ENCODE results near the gene C12orf76. TPM values are rescaled to one million over a fixed set of nuclear protein-coding genes. Genes with fewer than 3 reads are reported as not detected.
A peak's percentile ranks its signal among the peaks of the same experiment; 100 is the strongest.

C12orf76 gene
- polyA plus RNA-seq, 1 donor (not counting 4 experiments of a cell fraction or from before 2014, with no cell fraction given) = 7.3 TPM

GRCh38 chr12:110047297-110047940, 903 bp downstream of the C12orf76 start:
- Histone ChIP-seq H3K9ac (ENCODE audit: control insufficient read depth, extremely low read depth, insufficient read depth, low read length) (peak overlapping the region; percentile 74), H3K27ac (ENCODE audit: control insufficient read depth, insufficient read depth, low read length) (peak overlapping the region; percentile 40), H3K9me1 (ENCODE audit: control insufficient read depth, extremely low read depth, insufficient read depth, low read length) (no peaks in the 10 kb centered on the region), H3K9me3 (ENCODE audit: control insufficient read depth, low read depth, low read length) (no peaks in the 10 kb centered on the region), H2AFZ (ENCODE audit: control insufficient read depth, low read length) (no peak overlapping the region), H4K20me1 (ENCODE audit: control insufficient read depth, extremely low read depth, insufficient read depth, low read length) (no peaks in the 10 kb centered on the region), H3K79me2 (ENCODE audit: control insufficient read depth, insufficient read depth, low read length) (peaks cover 33% of the 10 kb centered on the region), H3K36me3 (ENCODE audit: control insufficient read depth in 2 of 2, extremely low read depth in 1 of 2, insufficient read depth in 2 of 2, low read length in 2 of 2) (no peaks in the 10 kb centered on the region), H3K4me1 (ENCODE audit: control insufficient read depth, extremely low read depth, insufficient read depth, low read length) (peaks cover 12% of the 10 kb centered on the region), H3K4me3 (ENCODE audit: control insufficient read depth in 2 of 3, extremely low read depth in 1 of 3, insufficient read depth in 2 of 3, low read depth in 1 of 3, low read length in 3 of 3) (peak overlapping the region; percentile 67 to 80 (median 77)), H3K27me3 (ENCODE audit: control insufficient read depth, extremely low read depth, insufficient read depth, low read length) (no peaks in the 10 kb centered on the region), H3K4me2 (ENCODE audit: control insufficient read depth, extremely low read depth, insufficient read depth, low read depth, low read length) (peak overlapping the region; percentile 78)
- no peak for DNase-seq (ENCODE audit: low read depth, low spot score)
- TF ChIP-seq EZH2 (IDR thresholded peaks at IDR 0.05; ENCODE audit: low read length) = no peak
- no peak for TF ChIP-seq CTCF (optimal IDR thresholded peaks at IDR 0.05 in 1 of 3, IDR thresholded peaks at IDR 0.05 in 1 of 3, conservative IDR thresholded peaks at IDR 0.05 in 1 of 3; ENCODE audit: extremely low read depth in 1 of 3, insufficient read depth in 2 of 3, low read length in 3 of 3)
- dilution Hi-C loops (cut with MboI; ENCODE audit: extremely low pct_ligation_motif_present, low sequenced_read_pairs) = no loop called here
- FAIRE-seq = no peak

GRCh38 chr12:110046451-110047187, 1.7 kb downstream of the C12orf76 start:
- Histone ChIP-seq H4K20me1 (ENCODE audit: control insufficient read depth, extremely low read depth, insufficient read depth, low read length) (no peaks in the 10 kb centered on the region), H3K27me3 (ENCODE audit: control insufficient read depth, extremely low read depth, insufficient read depth, low read length) (no peaks in the 10 kb centered on the region), H3K36me3 (ENCODE audit: control insufficient read depth in 2 of 2, extremely low read depth in 1 of 2, insufficient read depth in 2 of 2, low read length in 2 of 2) (peaks cover 0 to 3% of the 10 kb centered on the region in 2 experiments), H3K9me3 (ENCODE audit: control insufficient read depth, low read depth, low read length) (no peaks in the 10 kb centered on the region), H3K27ac (ENCODE audit: control insufficient read depth, insufficient read depth, low read length) (no peak overlapping the region), H3K4me1 (ENCODE audit: control insufficient read depth, extremely low read depth, insufficient read depth, low read length) (peaks cover 12% of the 10 kb centered on the region), H3K9ac (ENCODE audit: control insufficient read depth, extremely low read depth, insufficient read depth, low read length) (no peak overlapping the region), H3K4me3 (ENCODE audit: control insufficient read depth in 2 of 3, extremely low read depth in 1 of 3, insufficient read depth in 2 of 3, low read depth in 1 of 3, low read length in 3 of 3) (no peak overlapping the region), H3K79me2 (ENCODE audit: control insufficient read depth, insufficient read depth, low read length) (peaks cover 34% of the 10 kb centered on the region), H2AFZ (ENCODE audit: control insufficient read depth, low read length) (no peak overlapping the region), H3K4me2 (ENCODE audit: control insufficient read depth, extremely low read depth, insufficient read depth, low read depth, low read length) (peak overlapping the region; percentile 78), H3K9me1 (ENCODE audit: control insufficient read depth, extremely low read depth, insufficient read depth, low read length) (no peaks in the 10 kb centered on the region)
- FAIRE-seq = no peak
- dilution Hi-C loops (cut with MboI; ENCODE audit: extremely low pct_ligation_motif_present, low sequenced_read_pairs) = no loop called here
- TF ChIP-seq EZH2 (IDR thresholded peaks at IDR 0.05; ENCODE audit: low read length) = no peak
- TF ChIP-seq CTCF (optimal IDR thresholded peaks at IDR 0.05 in 1 of 3, IDR thresholded peaks at IDR 0.05 in 1 of 3, conservative IDR thresholded peaks at IDR 0.05 in 1 of 3; ENCODE audit: extremely low read depth in 1 of 3, insufficient read depth in 2 of 3, low read length in 3 of 3) = no peak
- no peak for DNase-seq (ENCODE audit: low read depth, low spot score)

Measured in keratinocyte (primary cell).